Astrocyte (in vitro differentiated cells and primary cell): ENCODE data around the gene CYP3A4. TPM values are rescaled to one million over a fixed set of nuclear protein-coding genes. Genes with fewer than 3 reads are reported as not detected.

Experiments used
- DNase-seq: peaks from one replicate; pipeline ENCODE4 v3.0.0-alpha.2; 2010; ENCODE audit warnings: low read depth
- FAIRE-seq: peaks from 2 replicates; lab custom pipeline; 2011; peaks lifted over from hg19 to GRCh38; lab: Jason Lieb, UNC
- H2AFZ ChIP-seq: 2 replicates; pipeline ENCODE4 v1.6.0; 2012; ENCODE audit warnings: low read depth, low read length, inconsistent platforms
- H3K27ac ChIP-seq: 2 replicates; pipeline ENCODE4 v1.5.1; 2011; ENCODE audit warnings: low read depth, low read length, inconsistent platforms
- H3K27me3 ChIP-seq: 2 replicates; pipeline ENCODE4 v1.6.0; 2011; ENCODE audit warnings: low read length, inconsistent platforms; ENCODE audit not compliant: insufficient read depth
- H3K36me3 ChIP-seq: 2 replicates; pipeline ENCODE4 v1.5.1; 2011; ENCODE audit warnings: low read length, inconsistent platforms; ENCODE audit not compliant: insufficient read depth
- H3K4me1 ChIP-seq: 2 replicates; pipeline ENCODE4 v1.5.1; 2011; ENCODE audit warnings: low read length, inconsistent platforms; ENCODE audit not compliant: insufficient read depth
- H3K4me2 ChIP-seq: 2 replicates; pipeline ENCODE4 v1.6.0; 2012; ENCODE audit warnings: low read length, inconsistent platforms
- H3K4me3 ChIP-seq: 2 replicates; pipeline ENCODE4 v1.5.1; 2011; ENCODE audit warnings: low read depth, mild to moderate bottlenecking, low read length, inconsistent platforms; ENCODE audit not compliant: insufficient read depth
- H3K79me2 ChIP-seq: 2 replicates; pipeline ENCODE4 v1.6.0; 2012; ENCODE audit warnings: mild to moderate bottlenecking, low read length, inconsistent platforms; ENCODE audit not compliant: insufficient read depth
- H3K9ac ChIP-seq: 2 replicates; pipeline ENCODE4 v1.6.0; 2012; ENCODE audit warnings: mild to moderate bottlenecking, low read length, inconsistent platforms
- H3K9me3 ChIP-seq: 2 replicates; pipeline ENCODE4 v1.5.1; 2012; ENCODE audit warnings: low read depth, mild to moderate bottlenecking, low read length, inconsistent platforms; ENCODE audit not compliant: insufficient read depth
- H4K20me1 ChIP-seq: 2 replicates; pipeline ENCODE4 v1.6.0; 2012; ENCODE audit warnings: low read length, inconsistent platforms; ENCODE audit not compliant: insufficient read depth
- H3K27ac Mint-ChIP-seq: one replicate; pipeline ENCODE4 v1.8.0; 2021; ENCODE audit warnings: mild to moderate bottlenecking, mixed read lengths; ENCODE audit not compliant: unreplicated experiment
- H3K27me3 Mint-ChIP-seq: one replicate; pipeline ENCODE4 v1.8.0; 2021; ENCODE audit warnings: low read depth, mixed read lengths; ENCODE audit not compliant: unreplicated experiment
- H3K36me3 Mint-ChIP-seq: one replicate; pipeline ENCODE4 v1.8.0; 2021; ENCODE audit warnings: low read depth, mixed read lengths; ENCODE audit not compliant: unreplicated experiment
- H3K4me1 Mint-ChIP-seq: one replicate; pipeline ENCODE4 v1.8.0; 2021; ENCODE audit warnings: low read depth, mixed read lengths; ENCODE audit not compliant: unreplicated experiment
- H3K4me3 Mint-ChIP-seq: one replicate; pipeline ENCODE4 v1.8.0; 2021; ENCODE audit warnings: mild to moderate bottlenecking, moderate library complexity, mixed read lengths; ENCODE audit not compliant: unreplicated experiment
- H3K9me3 Mint-ChIP-seq: one replicate; pipeline ENCODE4 v1.8.0; 2021; ENCODE audit warnings: mild to moderate bottlenecking, mixed read lengths; ENCODE audit not compliant: unreplicated experiment
- EZH2 ChIP-seq: IDR thresholded peaks from 2 replicates; pipeline ENCODE4 v1.6.1; 2012; ENCODE audit warnings: mild to moderate bottlenecking, low read length, inconsistent platforms; ENCODE audit not compliant: insufficient read depth
- total RNA-seq: library from RNA; stranded (reverse); gene quantifications from 2 replicates; pipeline ENCODE4 v1.2.1, GENCODE V29; 2021
- TF ChIP-seq, protein P1 (sequence below): IDR thresholded peaks from 2 replicates; pipeline ENCODE4 v1.5.1; 2011; ENCODE audit warnings: low read depth, mild to moderate bottlenecking, inconsistent platforms, low read length, moderate library complexity; ENCODE audit not compliant: insufficient read depth

The CYP3A4 gene
- total RNA-seq, 1 donor from 2014 or later = not detected

DNA sequence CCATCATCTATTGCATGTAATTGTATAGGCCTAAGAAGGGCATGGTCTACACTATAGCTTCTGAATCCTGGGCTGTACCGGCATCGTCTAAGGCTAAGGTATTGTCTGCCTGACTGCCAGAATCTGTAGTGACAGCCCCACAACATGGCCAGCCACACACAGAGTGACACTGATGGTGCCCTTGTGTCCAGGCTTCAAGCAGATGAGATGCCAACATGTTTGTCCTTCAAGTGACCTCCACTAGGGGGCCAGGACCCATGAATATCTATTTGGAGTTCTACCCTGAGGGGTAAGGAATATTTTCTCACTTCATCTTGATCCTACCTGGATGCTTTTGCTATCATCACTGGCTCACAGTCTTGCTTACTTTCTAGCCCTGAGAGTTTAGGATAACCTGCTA is 50.5 kb downstream of the CYP3A4 start:
- DNase-seq = no peak
- H2AFZ ChIP-seq = no peak overlapping the region
- H3K36me3 ChIP-seq = no peaks in the 10 kb centered on the region
- no peaks in the 10 kb centered on the region for H3K4me1 ChIP-seq
- FAIRE-seq = no peak
- peaks cover 2% of the 10 kb centered on the region for H3K27me3 ChIP-seq
- TF ChIP-seq, protein P1, sequence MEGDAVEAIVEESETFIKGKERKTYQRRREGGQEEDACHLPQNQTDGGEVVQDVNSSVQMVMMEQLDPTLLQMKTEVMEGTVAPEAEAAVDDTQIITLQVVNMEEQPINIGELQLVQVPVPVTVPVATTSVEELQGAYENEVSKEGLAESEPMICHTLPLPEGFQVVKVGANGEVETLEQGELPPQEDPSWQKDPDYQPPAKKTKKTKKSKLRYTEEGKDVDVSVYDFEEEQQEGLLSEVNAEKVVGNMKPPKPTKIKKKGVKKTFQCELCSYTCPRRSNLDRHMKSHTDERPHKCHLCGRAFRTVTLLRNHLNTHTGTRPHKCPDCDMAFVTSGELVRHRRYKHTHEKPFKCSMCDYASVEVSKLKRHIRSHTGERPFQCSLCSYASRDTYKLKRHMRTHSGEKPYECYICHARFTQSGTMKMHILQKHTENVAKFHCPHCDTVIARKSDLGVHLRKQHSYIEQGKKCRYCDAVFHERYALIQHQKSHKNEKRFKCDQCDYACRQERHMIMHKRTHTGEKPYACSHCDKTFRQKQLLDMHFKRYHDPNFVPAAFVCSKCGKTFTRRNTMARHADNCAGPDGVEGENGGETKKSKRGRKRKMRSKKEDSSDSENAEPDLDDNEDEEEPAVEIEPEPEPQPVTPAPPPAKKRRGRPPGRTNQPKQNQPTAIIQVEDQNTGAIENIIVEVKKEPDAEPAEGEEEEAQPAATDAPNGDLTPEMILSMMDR = peak; percentile 28
- TF ChIP-seq EZH2 = no peak
- H3K9me3 ChIP-seq = no peaks in the 10 kb centered on the region
- H3K9ac ChIP-seq = no peak overlapping the region
- no peak overlapping the region for H3K27ac ChIP-seq
- no peak overlapping the region for H3K4me3 ChIP-seq
- H3K27ac Mint-ChIP-seq = no peak overlapping the region
- H3K79me2 ChIP-seq = no peaks in the 10 kb centered on the region
- no peak overlapping the region for H3K4me3 Mint-ChIP-seq
- H3K4me2 ChIP-seq = no peak overlapping the region
- peaks cover 2% of the 10 kb centered on the region for H3K27me3 Mint-ChIP-seq
- peaks cover 4% of the 10 kb centered on the region for H3K36me3 Mint-ChIP-seq
- peaks cover 12% of the 10 kb centered on the region for H3K4me1 Mint-ChIP-seq
- no peaks in the 10 kb centered on the region for H4K20me1 ChIP-seq
- H3K9me3 Mint-ChIP-seq = peaks cover 2% of the 10 kb centered on the region

- H2AFZ ChIP-seq = no peak overlapping the region
- H3K27me3 ChIP-seq = peaks cover 2% of the 10 kb centered on the region
- no peaks in the 10 kb centered on the region for H4K20me1 ChIP-seq
- no peak overlapping the region for H3K4me3 Mint-ChIP-seq
- DNase-seq (no peak), FAIRE-seq (no peak)
- H3K36me3 ChIP-seq = no peaks in the 10 kb centered on the region
- peaks cover 8% of the 10 kb centered on the region for H3K4me1 Mint-ChIP-seq
- no peak overlapping the region for H3K4me2 ChIP-seq
- peaks cover 2% of the 10 kb centered on the region for H3K27me3 Mint-ChIP-seq
- peaks cover 4% of the 10 kb centered on the region for H3K36me3 Mint-ChIP-seq
- TF ChIP-seq EZH2 = no peak
- TF ChIP-seq, protein P1 = no peak
- no peak overlapping the region for H3K9ac ChIP-seq
- no peak overlapping the region for H3K4me3 ChIP-seq
- no peaks in the 10 kb centered on the region for H3K9me3 ChIP-seq
- H3K79me2 ChIP-seq = no peaks in the 10 kb centered on the region
- H3K9me3 Mint-ChIP-seq = peaks cover 2% of the 10 kb centered on the region
- H3K4me1 ChIP-seq = no peaks in the 10 kb centered on the region
- no peak overlapping the region for H3K27ac ChIP-seq
- H3K27ac Mint-ChIP-seq = no peak overlapping the region
These were observed 51.0 kb downstream of the CYP3A4 start for GRCh38 chr7:99733003-99733402.

DNA sequence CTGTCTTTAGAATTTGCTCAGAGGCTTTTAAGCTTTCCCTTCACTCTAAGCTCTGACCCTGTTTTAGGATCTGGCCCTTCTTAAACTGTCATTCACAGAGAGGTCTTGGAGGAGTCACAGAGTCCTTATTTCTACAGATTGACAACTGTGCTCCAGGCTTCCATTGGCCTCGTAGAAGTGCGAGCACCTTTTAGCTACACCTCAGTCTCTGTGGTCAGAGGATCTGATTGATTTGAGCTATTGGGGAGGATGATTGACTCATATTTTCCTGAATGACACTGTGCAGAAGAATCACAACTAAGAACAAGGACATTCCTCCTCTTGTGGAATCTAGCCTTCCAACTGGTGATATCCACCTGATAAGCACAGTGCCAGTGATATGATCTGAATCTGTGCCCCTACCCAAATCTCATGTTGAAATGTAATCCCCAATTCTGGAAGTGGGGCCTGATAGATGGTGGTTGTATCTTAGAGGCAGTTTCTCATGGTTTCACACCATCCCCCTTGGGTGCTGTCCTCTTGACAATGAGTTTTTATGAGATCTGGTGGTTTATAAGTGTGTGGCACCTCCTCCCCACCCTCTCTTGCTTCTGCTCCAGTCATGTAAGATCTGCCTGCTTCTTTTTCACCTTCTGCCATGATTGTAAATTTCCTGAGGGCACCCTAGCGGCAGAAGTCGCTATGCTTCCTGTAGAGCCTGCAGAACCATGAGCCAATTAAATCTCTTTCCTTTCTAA is 52.2 kb downstream of the CYP3A4 start:
- no peak for DNase-seq

More for the DNA sequence above, 52.2 kb downstream of the CYP3A4 start:
- H3K4me3 ChIP-seq = no peak overlapping the region
- H2AFZ ChIP-seq = no peak overlapping the region
- H3K36me3 Mint-ChIP-seq = peaks cover 4% of the 10 kb centered on the region
- no peak overlapping the region for H3K4me2 ChIP-seq
- H3K27ac Mint-ChIP-seq = no peak overlapping the region
- no peak overlapping the region for H3K9ac ChIP-seq
- no peaks in the 10 kb centered on the region for H3K9me3 ChIP-seq
- H3K9me3 Mint-ChIP-seq = peaks cover 2% of the 10 kb centered on the region
- H4K20me1 ChIP-seq = no peaks in the 10 kb centered on the region
- H3K4me1 Mint-ChIP-seq = peaks cover 1% of the 10 kb centered on the region
- peaks cover 2% of the 10 kb centered on the region for H3K27me3 Mint-ChIP-seq
- no peak for FAIRE-seq
- no peaks in the 10 kb centered on the region for H3K79me2 ChIP-seq
- no peak overlapping the region for H3K4me3 Mint-ChIP-seq
- H3K27ac ChIP-seq = no peak overlapping the region
- TF ChIP-seq, protein P1 = no peak
- TF ChIP-seq EZH2 = no peak
- no peaks in the 10 kb centered on the region for H3K36me3 ChIP-seq
- H3K4me1 ChIP-seq = no peaks in the 10 kb centered on the region
- peaks cover 2% of the 10 kb centered on the region for H3K27me3 ChIP-seq
